Measurements from ENCODE around the gene KCNJ15.

- TF ChIP-seq CTCF (IDR thresholded peaks at IDR 0.05) (no peak), EZH2 (IDR thresholded peaks at IDR 0.05; ENCODE audit: borderline replicate concordance, insufficient read depth, low read depth, low read length, poor library complexity, severe bottlenecking) (no peak)
Measured at GRCh38 chr21:38261851-38262250, 5.1 kb downstream of the KCNJ15 start.

Measured in B cell (primary cell).